Panc1 (cell line): ENCODE results near the gene TFAP2D. TPM values are rescaled to one million over a fixed set of nuclear protein-coding genes. Genes with fewer than 3 reads are reported as not detected.

ENCODE experiments used
- ATAC-seq: fragments of 200-7000 bp; cut with Tn5 transposase; 2 replicates; pipeline ENCODE4 v1.9.1; 2020; ENCODE audit warnings: mild to moderate bottlenecking, moderate library complexity
- BruUV-seq: library from RNA; stranded (reverse); fragments of 400-500 nt; replicated peaks from 2 replicates; lab custom pipeline; 2021; lab: Mats Ljungman, UMichigan
- CTCF ChIA-PET: fragments of 300-600 bp; sonication (Branson Sonifier 250); formaldehyde crosslinking; loops from one replicate; lab custom pipeline; 2022; ENCODE audit warnings: antibody characterized with exemption; lab: Charles Lee
- POLR2A ChIA-PET: fragments of 300-600 bp; sonication (Branson Sonifier 250); formaldehyde crosslinking; loops from one replicate; lab custom pipeline; 2022; ENCODE audit warnings: antibody characterized with exemption; lab: Charles Lee
- DNase-seq: peaks from one replicate; pipeline ENCODE4 v3.0.0-alpha.2; 2010; ENCODE audit warnings: low read depth, low spot score
- H3K27ac ChIP-seq: 2 replicates; pipeline ENCODE4 v1.5.1; 2011; ENCODE audit warnings: mild to moderate bottlenecking, low read length, inconsistent platforms
- H3K27me3 ChIP-seq: fragments of 200-500 bp; sonication (Bioruptor generic); 2 replicates; pipeline ENCODE4 v1.6.0; 2014; ENCODE audit warnings: low read length, inconsistent platforms; ENCODE audit not compliant: control insufficient read depth, insufficient read depth
- H3K36me3 ChIP-seq: fragments of 200-500 bp; sonication (Bioruptor generic); 2 replicates; pipeline ENCODE4 v1.5.1; 2014; ENCODE audit warnings: inconsistent platforms, mild to moderate bottlenecking, low read length, moderate library complexity; ENCODE audit not compliant: control insufficient read depth, insufficient read depth
- H3K4me1 ChIP-seq: 2 replicates; pipeline ENCODE4 v1.5.1; 2011; ENCODE audit warnings: inconsistent platforms, mild to moderate bottlenecking, low read length, moderate library complexity; ENCODE audit not compliant: control insufficient read depth, insufficient read depth
- H3K4me3 ChIP-seq, 2 experiments: 2 replicates each; pipeline ENCODE4 v1.5.1; 2011 to 2012; ENCODE audit warnings: low read depth in 2 of 2, low read length in 2 of 2, mild to moderate bottlenecking in 2 of 2, inconsistent platforms in 1 of 2, moderate library complexity in 1 of 2
- H3K9me3 ChIP-seq: fragments of 200-500 bp; sonication (Bioruptor generic); 2 replicates; pipeline ENCODE4 v1.5.1; 2014; ENCODE audit warnings: low read depth, mild to moderate bottlenecking, inconsistent platforms, low read length, moderate library complexity; ENCODE audit not compliant: control insufficient read depth, insufficient read depth
- CTCF ChIP-seq: fragments of 450-650 bp; IDR thresholded peaks from 2 replicates; pipeline ENCODE4 v1.5.1; 2017; ENCODE audit warnings: mild to moderate bottlenecking
- POLR2AphosphoS5 ChIP-seq: IDR thresholded peaks from 2 replicates; pipeline ENCODE4 v1.6.1; 2012; ENCODE audit warnings: mild to moderate bottlenecking, low read depth, low read length, moderate library complexity
- REST ChIP-seq, 2 experiments: IDR thresholded peaks; 2 replicates each; pipeline ENCODE4 v1.6.1; 2011 to 2012; ENCODE audit warnings: low read depth in 2 of 2, control low read depth in 1 of 2, low read length in 1 of 2, mild to moderate bottlenecking in 1 of 2, moderate library complexity in 1 of 2; ENCODE audit not compliant: insufficient read depth in 1 of 2
- SIN3A ChIP-seq: IDR thresholded peaks from 2 replicates; pipeline ENCODE4 v1.6.1; 2012; ENCODE audit warnings: low read depth, mild to moderate bottlenecking, low read length, moderate library complexity, borderline replicate concordance; ENCODE audit not compliant: insufficient read depth
- TCF7L2 ChIP-seq: IDR thresholded peaks from 2 replicates; pipeline ENCODE4 v1.6.1; 2011; ENCODE audit warnings: mild to moderate bottlenecking, low read depth, low read length, inconsistent platforms
- in situ Hi-C: cut with HindIII; loops from 2 replicates; pipeline ENCODE4 v1.10.0; 2016; ENCODE audit warnings: low sequenced_read_pairs, low pct_unique_long_range_greater_than_20kb
- intact Hi-C: fragments of 100-400 bp; cut with micrococcal nuclease; formaldehyde crosslinking; loops from one replicate; pipeline ENCODE4 v1.10.0; 2022; ENCODE audit not compliant: unreplicated experiment
- total RNA-seq: library from RNA; stranded (reverse); gene quantifications from one replicate; pipeline ENCODE4 v1.2.1, GENCODE V29; 2021; ENCODE audit not compliant: unreplicated experiment

Gene TFAP2D
- total RNA-seq, 1 experiment from 2014 or later = not detected

- intact Hi-C loops = loop anchor here (2.0 to 5.0 kb wide), 2 partner anchors 135 to 662 kb away; no protein-coding TSS in a partner anchor
- H3K9me3 ChIP-seq = no peaks in the 10 kb centered on the region
- in situ Hi-C loops = no loop called here
- no peaks in the 10 kb centered on the region for H3K36me3 ChIP-seq
- H3K27ac ChIP-seq = no peak overlapping the region
- H3K4me1 ChIP-seq = no peaks in the 10 kb centered on the region
- BruUV-seq = no TSS peak
- TF ChIP-seq POLR2AphosphoS5 = no peak
- no peak for TF ChIP-seq REST (IDR thresholded peaks at IDR 0.05; ENCODE audit: insufficient read depth in 1 of 2, low read depth in 2 of 2, low read length in 1 of 2)
- TF ChIP-seq SIN3A = no peak
- TF ChIP-seq CTCF = no peak
- TF ChIP-seq TCF7L2 = no peak
- no peaks in the 10 kb centered on the region for H3K27me3 ChIP-seq
- ATAC-seq = no peak
- DNase-seq = no peak
- ChIA-PET CTCF (no interaction called here), POLR2A (no interaction called here)
- H3K4me3 ChIP-seq = no peak overlapping the region
Observed at GRCh38 chr6:50792771-50793170, 79.4 kb downstream of the TFAP2D start.

GRCh38 chr6:50795574-50795973, 82.2 kb downstream of the TFAP2D start:
- CTCF ChIA-PET = interaction anchor here (0.9 kb wide), 1 partner anchor 667 kb away, joined by 3 read pairs; no protein-coding TSS in a partner anchor
- POLR2A ChIA-PET = no interaction called here
- no peaks in the 10 kb centered on the region for H3K4me1 ChIP-seq
- H3K4me3 ChIP-seq = no peak overlapping the region
- TF ChIP-seq POLR2AphosphoS5 (no peak), TCF7L2 (no peak), SIN3A (no peak), REST (IDR thresholded peaks at IDR 0.05; ENCODE audit: insufficient read depth in 1 of 2, low read depth in 2 of 2, low read length in 1 of 2) (no peak), CTCF (no peak)
- no peak for DNase-seq
- in situ Hi-C loops = no loop called here
- no peaks in the 10 kb centered on the region for H3K36me3 ChIP-seq
- H3K27me3 ChIP-seq = no peaks in the 10 kb centered on the region; the same call in 1 of the 2 replicates
- no peak for ATAC-seq
- intact Hi-C loops = no loop called here
- BruUV-seq = no TSS peak
- no peaks in the 10 kb centered on the region for H3K9me3 ChIP-seq
- no peak overlapping the region for H3K27ac ChIP-seq
